Adrenal gland (tissue), 12 donors: ENCODE data around the gene PRC1. TPM values are rescaled to one million over a fixed set of nuclear protein-coding genes. Genes with fewer than 3 reads are reported as not detected.
"Not testable (repeated sequence)": the region's sequence is repeated elsewhere in the genome, so short reads cannot be mapped to it uniquely, and the experiment has no call there.

Source experiments
- DNase-seq, 7 donors: peaks; one replicate each; pipeline ENCODE4 v3.0.0-alpha.2; 2019 to 2020
- H3K27ac ChIP-seq, 5 donors: fragments of 200-600 bp; sonication (generic) in 4 of 5; 1 replicate in 3 of 5; 2 replicates in 2 of 5; pipeline versions ENCODE4 v1.5.1 to v1.8.0; 2016 to 2020; ENCODE audit warnings: mild to moderate bottlenecking in 1 of 5
- H3K27me3 ChIP-seq: fragments of 200-600 bp; 2 replicates; pipeline ENCODE4 v1.8.0; 2021
- H3K36me3 ChIP-seq, 2 donors: fragments of 200-600 bp; replicated peaks in 1 of 2; 1 replicate in 1 of 2; 2 replicates in 1 of 2; pipeline versions ENCODE4 v1.5.1 to v1.8.0; 2018 to 2022
- H3K4me1 ChIP-seq, 2 donors: fragments of 200-600 bp; replicated peaks in 1 of 2; 1 replicate in 1 of 2; 2 replicates in 1 of 2; pipeline versions ENCODE4 v1.5.1 to v1.8.0; 2018 to 2021
- H3K4me3 ChIP-seq, 4 donors: fragments of 200-600 bp; sonication (generic) in 3 of 4; one replicate each; pipeline ENCODE4 v1.5.1; 2016 to 2018
- H3K9me3 ChIP-seq, 3 donors: fragments of 200-600 bp; sonication (generic) in 1 of 3; replicated peaks in 1 of 3; 1 replicate in 2 of 3; 2 replicates in 1 of 3; pipeline versions ENCODE4 v1.5.1 to v1.8.0; 2016 to 2021
- POLR2A ChIP-seq, 2 donors: fragments of 450-650 bp; IDR thresholded peaks; one replicate each; pipeline ENCODE4 v1.6.1; 2017; ENCODE audit warnings: antibody characterized with exemption in 2 of 2, mild to moderate bottlenecking in 2 of 2, moderate library complexity in 1 of 2
- WGBS, 4 donors: extraction: QIAGEN DNeasy Blood & Tissue Kit in 2 of 4; methylation state at CpG; one replicate each; pipeline versions ENCODE4 v1.1.5 to v1.1.7; 2013 to 2017; 5-methylcytosine and 5-hydroxymethylcytosine counted together
- intact Hi-C, 2 donors: fragments of 100-400 bp; cut with DNase I; formaldehyde crosslinking; loops; one replicate each; pipeline versions ENCODE4 v1.14.1 to v1.15.0; 2022 to 2023
- polyA plus RNA-seq, 3 donors: library from polyadenylated mRNA; stranded (reverse); fragments of 200-250 nt in 2 of 3; fragments of 350-450 nt in 1 of 3; fragmentation: Illumina TruSeq in 1 of 3; extraction: RNeasy Lipid Tissue Mini Kit (QIAGEN cat#74804) in 1 of 3; gene quantifications; one replicate each; pipeline ENCODE4 v1.2.3, GENCODE V29; 2013 to 2014
- total RNA-seq, 9 donors: library from RNA; depleted of rRNA in 4 of 9; stranded (reverse); fragments of >200 nt in 4 of 9; fragments of 120-200 nt in 1 of 9; fragmentation: NEBNext Ultra II Directional in 1 of 9; extraction: Animal tissue kit (Norgen Biotek cat#: 25700) in 1 of 9; gene quantifications; one replicate each; pipeline versions ENCODE4 v1.1.0 to v1.2.4, GENCODE V29; 2013 to 2023
- TF ChIP-seq, protein P1 (sequence below), 6 experiments: fragments of 450-650 bp in 4 of 6; fragments of 200-600 bp in 2 of 6; sonication (generic) in 1 of 6; IDR thresholded peaks; 1 replicate in 5 of 6; 2 replicates in 1 of 6; pipeline versions ENCODE4 v1.5.1 to v1.8.0; 2016 to 2021; ENCODE audit warnings: antibody characterized with exemption in 6 of 6, mild to moderate bottlenecking in 2 of 6, moderate library complexity in 1 of 6
- donor health status: healthy with polysubstance abuse.
- donor health status: Bipolar disorder and iron deficiency.
- donor health status: DM: yes; HTN: yes; CAD: no.
- donor health status: DM: no; HTN: no; CAD: no.
- donor health status: DM: no; HTN: no; CAD: no.
- donor health status: DM: yes; HTN: yes; CAD: no.

The PRC1 gene
- total and polyA plus RNA-seq, 12 donors, result 4.7 to 63.8 (median 6.6) TPM

DNA sequence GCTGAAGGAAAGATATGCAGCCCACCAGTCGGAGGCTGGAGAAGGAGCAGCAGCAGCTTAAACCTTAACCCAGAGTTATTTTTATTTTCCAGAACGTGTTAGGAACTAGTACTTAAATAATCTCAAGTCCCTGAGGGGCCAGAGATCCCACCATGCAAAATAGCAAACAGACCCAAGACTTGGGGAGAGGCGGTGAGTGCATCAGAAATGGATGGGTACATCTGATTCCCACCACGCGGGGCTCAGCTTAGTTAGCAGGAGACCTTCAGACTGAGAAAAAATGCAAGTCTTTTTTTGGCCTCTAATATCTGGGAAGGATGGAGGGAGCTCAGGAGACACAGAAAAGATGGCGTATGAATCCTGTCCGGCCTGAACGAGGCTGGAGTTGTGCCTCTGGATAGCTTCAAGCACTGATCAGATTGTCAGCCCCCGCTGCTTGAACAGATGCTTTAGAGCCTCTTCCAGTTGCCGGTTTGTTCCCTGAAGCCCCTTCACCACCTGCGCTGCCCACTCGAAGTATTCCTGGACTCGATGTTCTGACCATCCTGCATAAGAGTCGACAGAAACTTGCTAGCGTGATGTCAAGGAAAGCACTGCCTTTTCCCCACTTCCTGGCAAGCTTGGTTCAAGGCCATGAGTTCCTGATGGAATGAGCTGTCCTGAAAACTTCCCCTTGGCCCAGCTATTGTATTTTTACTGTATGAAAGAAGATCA is 63.3 kb downstream of the PRC1 start:
- Histone ChIP-seq H3K27ac (peak overlapping the region; percentile 76 to 95 (median 89)), H3K36me3 (no peaks in the 10 kb centered on the region), H3K9me3 (no peaks in the 10 kb centered on the region), H3K27me3 (no peaks in the 10 kb centered on the region), H3K4me3 (peak overlapping the region in 1 of 4 donors; percentile 64), H3K4me1 (peaks cover 28 to 47% of the 10 kb centered on the region in 2 donors)
- peak in 6 of 7 donors; percentile 59 to 73 (median 67) for DNase-seq
- WGBS, 4 donors, result 43 to 60% (median 52%) methylated on average over 15 of the region's 15 CpGs
- TF ChIP-seq, protein P1, sequence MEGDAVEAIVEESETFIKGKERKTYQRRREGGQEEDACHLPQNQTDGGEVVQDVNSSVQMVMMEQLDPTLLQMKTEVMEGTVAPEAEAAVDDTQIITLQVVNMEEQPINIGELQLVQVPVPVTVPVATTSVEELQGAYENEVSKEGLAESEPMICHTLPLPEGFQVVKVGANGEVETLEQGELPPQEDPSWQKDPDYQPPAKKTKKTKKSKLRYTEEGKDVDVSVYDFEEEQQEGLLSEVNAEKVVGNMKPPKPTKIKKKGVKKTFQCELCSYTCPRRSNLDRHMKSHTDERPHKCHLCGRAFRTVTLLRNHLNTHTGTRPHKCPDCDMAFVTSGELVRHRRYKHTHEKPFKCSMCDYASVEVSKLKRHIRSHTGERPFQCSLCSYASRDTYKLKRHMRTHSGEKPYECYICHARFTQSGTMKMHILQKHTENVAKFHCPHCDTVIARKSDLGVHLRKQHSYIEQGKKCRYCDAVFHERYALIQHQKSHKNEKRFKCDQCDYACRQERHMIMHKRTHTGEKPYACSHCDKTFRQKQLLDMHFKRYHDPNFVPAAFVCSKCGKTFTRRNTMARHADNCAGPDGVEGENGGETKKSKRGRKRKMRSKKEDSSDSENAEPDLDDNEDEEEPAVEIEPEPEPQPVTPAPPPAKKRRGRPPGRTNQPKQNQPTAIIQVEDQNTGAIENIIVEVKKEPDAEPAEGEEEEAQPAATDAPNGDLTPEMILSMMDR (IDR thresholded peaks at IDR 0.05), result no peak
- TF ChIP-seq POLR2A (IDR thresholded peaks at IDR 0.05), result no peak
- intact Hi-C loops, result no loop called here

GRCh38 chr15:90929246-90930019 is 64.9 kb downstream of the PRC1 start:
- no peaks in the 10 kb centered on the region for H3K36me3 ChIP-seq
- H3K27ac ChIP-seq, result peak overlapping the region; percentile 67 to 95 (median 89)
- no peaks in the 10 kb centered on the region for H3K9me3 ChIP-seq
- 55 to 60% (median 59%) methylated on average over 21 of the region's 21 CpGs for WGBS, 4 donors
- no peak for DNase-seq
- no peaks in the 10 kb centered on the region for H3K27me3 ChIP-seq
- H3K4me1 ChIP-seq, result peaks cover 19 to 36% of the 10 kb centered on the region in 2 donors
- TF ChIP-seq POLR2A (IDR thresholded peaks at IDR 0.05), result no peak
- TF ChIP-seq, protein P1 (IDR thresholded peaks at IDR 0.05), result no peak
- intact Hi-C loops, result no loop called here
- peak overlapping the region in 2 of 4 donors; percentile 60 to 64 for H3K4me3 ChIP-seq

- 56 to 85% (median 75%) methylated on average over 7 of the region's 7 CpGs for WGBS, 4 donors
- H3K36me3 ChIP-seq, DNase-seq, H3K9me3 ChIP-seq, H3K4me3 ChIP-seq, H3K27me3 ChIP-seq, intact Hi-C loops: not testable (repeated sequence)
- H3K27ac ChIP-seq, result peak overlapping the region in 2 of 5 donors; percentile 29 to 95
- H3K4me1 ChIP-seq, result peaks cover 18 to 35% of the 10 kb centered on the region in 2 donors
Measured at GRCh38 chr15:90928106-90928505, 66.2 kb downstream of the PRC1 start.

DNA sequence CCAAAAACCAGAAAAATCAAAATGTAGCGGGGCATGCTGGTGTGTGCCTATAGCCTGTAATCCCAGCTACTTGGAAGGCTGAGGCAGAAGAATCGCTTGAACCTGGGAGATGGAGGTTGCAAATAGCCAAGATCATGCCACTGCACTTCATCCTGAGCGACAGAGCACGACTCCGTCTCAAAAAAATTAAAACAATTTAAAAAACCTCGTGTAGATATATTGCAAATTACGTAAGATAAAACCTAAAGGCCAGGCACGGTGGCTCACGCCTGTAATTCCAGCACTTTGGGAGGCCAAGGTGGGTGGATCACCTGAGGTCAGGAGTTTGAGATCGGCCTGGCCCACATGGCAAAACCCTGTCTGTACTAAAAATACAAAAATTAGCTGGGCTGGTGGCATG is 67.6 kb downstream of the PRC1 start:
- 92 to 93% (median 93%) methylated on average over 10 of the region's 10 CpGs for WGBS, 4 donors
- H3K27ac ChIP-seq, H3K4me3 ChIP-seq, H3K27me3 ChIP-seq, DNase-seq, intact Hi-C loops, H3K36me3 ChIP-seq, H3K9me3 ChIP-seq: not testable (repeated sequence)
- peaks cover 13 to 30% of the 10 kb centered on the region in 2 donors for H3K4me1 ChIP-seq

- DNase-seq, result no peak
- H3K4me3 ChIP-seq, result no peak overlapping the region
- H3K27ac ChIP-seq, result no peak overlapping the region
- H3K36me3 ChIP-seq, result peaks cover 0 to 23% of the 10 kb centered on the region in 2 donors
- peaks cover 0 to 12% of the 10 kb centered on the region in 2 donors for H3K4me1 ChIP-seq
- no peak for TF ChIP-seq POLR2A (IDR thresholded peaks at IDR 0.05)
- TF ChIP-seq, protein P1 (IDR thresholded peaks at IDR 0.05), result no peak
- WGBS, 4 donors, result 90 to 95% (median 92%) methylated on average over 5 of the region's 5 CpGs
- no peaks in the 10 kb centered on the region for H3K9me3 ChIP-seq
- no peaks in the 10 kb centered on the region for H3K27me3 ChIP-seq
- intact Hi-C loops, result no loop called here
Measured at GRCh38 chr15:90924375-90924774, 70.0 kb downstream of the PRC1 start.

- H3K9me3 ChIP-seq, H3K4me3 ChIP-seq, H3K4me1 ChIP-seq, intact Hi-C loops, H3K27ac ChIP-seq, H3K27me3 ChIP-seq, DNase-seq: not testable (repeated sequence)
- peaks cover 0 to 38% of the 10 kb centered on the region in 2 donors for H3K36me3 ChIP-seq
- 89 to 96% (median 93%) methylated on average over 7 of the region's 7 CpGs for WGBS, 4 donors
Measured at GRCh38 chr15:90922712-90923322, 71.5 kb downstream of the PRC1 start.
